ENCODE results near the gene RNF39.

- TF ChIP-seq POLR2A (IDR thresholded peaks at IDR 0.05; ENCODE audit: low read depth, low read length) (peak; percentile 50), CTCF (IDR thresholded peaks at IDR 0.05; ENCODE audit: extremely low read depth in 1 of 2, insufficient read depth in 1 of 2, low read depth in 1 of 2, low read length in 2 of 2) (peak in 1 of 2 donors; percentile 15)
Observed at GRCh38 chr6:30101444-30102413, 26.2 kb upstream of the RNF39 start.
